ENCODE data around the gene ZNF407. TPM values are rescaled to one million over a fixed set of nuclear protein-coding genes. Genes with fewer than 3 reads are reported as not detected.

ZNF407 gene
- total RNA-seq, 4 donors from 2014 or later, result 18.1 to 29.1 (median 19.7) TPM

- Histone ChIP-seq H3K27me3 (no peaks in the 10 kb centered on the region), H3K36me3 (peaks cover 0 to 11% of the 10 kb centered on the region in 2 donors), H3K4me3 (no peak overlapping the region), H3K9me3 (no peaks in the 10 kb centered on the region), H3K27ac (no peak overlapping the region), H3K4me1 (no peaks in the 10 kb centered on the region)
- 47 to 58% methylated on average over 2 of the region's 2 CpGs for WGBS, 2 donors (ENCODE audit: low coverage in 1 of 2)
- no peak for ATAC-seq
- TF ChIP-seq POLR2AphosphoS5 (IDR thresholded peaks at IDR 0.05), result no peak
These were observed 191.0 kb downstream of the ZNF407 start for GRCh38 chr18:74788657-74789056.

- Histone ChIP-seq H3K27ac (no peak overlapping the region), H3K4me1 (no peaks in the 10 kb centered on the region), H3K4me3 (no peak overlapping the region), H3K36me3 (peaks cover 0 to 11% of the 10 kb centered on the region in 2 donors), H3K9me3 (no peaks in the 10 kb centered on the region), H3K27me3 (no peaks in the 10 kb centered on the region)
- no peak for ATAC-seq
- TF ChIP-seq POLR2AphosphoS5 (IDR thresholded peaks at IDR 0.05) (no peak), CTCF (IDR thresholded peaks at IDR 0.05) (no peak), EP300 (IDR thresholded peaks at IDR 0.05) (no peak), POLR2A (IDR thresholded peaks at IDR 0.05) (no peak)
- 93 to 96% methylated on average over 7 to 8 of the region's 8 CpGs for whole genome bisulfite sequencing, 2 donors (ENCODE audit: low coverage in 1 of 2)
These were observed 191.4 kb downstream of the ZNF407 start for GRCh38 chr18:74789078-74789477.

GRCh38 chr18:74790451-74790850 lies 192.8 kb downstream of the ZNF407 start:
- Histone ChIP-seq H3K4me1 (no peaks in the 10 kb centered on the region), H3K36me3 (peaks cover 0 to 11% of the 10 kb centered on the region in 2 donors), H3K4me3 (no peak overlapping the region), H3K27ac (no peak overlapping the region), H3K9me3 (no peaks in the 10 kb centered on the region), H3K27me3 (no peaks in the 10 kb centered on the region)
- TF ChIP-seq POLR2AphosphoS5 (IDR thresholded peaks at IDR 0.05) (no peak), POLR2A (IDR thresholded peaks at IDR 0.05) (no peak), CTCF (IDR thresholded peaks at IDR 0.05) (no peak), EP300 (IDR thresholded peaks at IDR 0.05) (no peak)
- WGBS, 2 donors (ENCODE audit: low coverage in 1 of 2), result 67 to 91% methylated on average over 1 of the region's 1 CpG
- no peak for ATAC-seq

GRCh38 chr18:74791501-74792194 lies 194.0 kb downstream of the ZNF407 start:
- no peak overlapping the region for H3K27ac ChIP-seq
- no peak for ATAC-seq
- peaks cover 0 to 4% (median 0%) of the 10 kb centered on the region in 3 donors for H3K4me1 ChIP-seq
- no peak for TF ChIP-seq EP300 (IDR thresholded peaks at IDR 0.05)
- H3K36me3 ChIP-seq, result peaks cover 0 to 7% of the 10 kb centered on the region in 2 donors
- H3K27me3 ChIP-seq, result no peaks in the 10 kb centered on the region
- H3K4me3 ChIP-seq, result no peak overlapping the region
- no peaks in the 10 kb centered on the region for H3K9me3 ChIP-seq
- 90 to 92% methylated on average over 8 of the region's 8 CpGs for WGBS, 2 donors (ENCODE audit: low coverage in 1 of 2)

GRCh38 chr18:74793746-74794145 lies 196.1 kb downstream of the ZNF407 start:
- Histone ChIP-seq H3K4me1 (peaks cover 0 to 25% (median 4%) of the 10 kb centered on the region in 3 donors), H3K9me3 (no peaks in the 10 kb centered on the region), H3K27me3 (no peaks in the 10 kb centered on the region), H3K4me3 (no peak overlapping the region), H3K27ac (no peak overlapping the region), H3K36me3 (no peaks in the 10 kb centered on the region)
- ATAC-seq, result no peak
- TF ChIP-seq POLR2A (IDR thresholded peaks at IDR 0.05) (no peak), EP300 (IDR thresholded peaks at IDR 0.05) (no peak), POLR2AphosphoS5 (IDR thresholded peaks at IDR 0.05) (no peak), CTCF (IDR thresholded peaks at IDR 0.05) (no peak)
- WGBS, 2 donors (ENCODE audit: low coverage in 1 of 2), result 67 to 77% methylated on average over 4 to 8 of the region's 9 CpGs

GRCh38 chr18:74795751-74796150 lies 198.1 kb downstream of the ZNF407 start:
- H3K4me3 ChIP-seq, result no peak overlapping the region
- H3K36me3 ChIP-seq, result no peaks in the 10 kb centered on the region
- TF ChIP-seq POLR2AphosphoS5 (IDR thresholded peaks at IDR 0.05) (no peak), POLR2A (IDR thresholded peaks at IDR 0.05) (no peak), EP300 (IDR thresholded peaks at IDR 0.05) (no peak), CTCF (IDR thresholded peaks at IDR 0.05) (no peak)
- H3K4me1 ChIP-seq, result peaks cover 0 to 34% (median 4%) of the 10 kb centered on the region in 3 donors
- no peaks in the 10 kb centered on the region for H3K9me3 ChIP-seq
- WGBS, 2 donors (ENCODE audit: low coverage in 1 of 2), result 97% methylated on average over 9 of the region's 9 CpGs
- H3K27ac ChIP-seq, result no peak overlapping the region
- no peaks in the 10 kb centered on the region for H3K27me3 ChIP-seq
- ATAC-seq, result no peak

Measured in gastroesophageal sphincter (tissue), 4 donors.